ENCODE measurements around the gene PSRC1.
"Not testable (repeated sequence)": the region's sequence is repeated elsewhere in the genome, so short reads cannot be mapped to it uniquely, and the experiment has no call there.

Gene PSRC1

GRCh38 chr1:109295712-109296415 is 12.9 kb upstream of the PSRC1 start:
- DNase-seq (ENCODE audit: low read depth) = no peak

DNA sequence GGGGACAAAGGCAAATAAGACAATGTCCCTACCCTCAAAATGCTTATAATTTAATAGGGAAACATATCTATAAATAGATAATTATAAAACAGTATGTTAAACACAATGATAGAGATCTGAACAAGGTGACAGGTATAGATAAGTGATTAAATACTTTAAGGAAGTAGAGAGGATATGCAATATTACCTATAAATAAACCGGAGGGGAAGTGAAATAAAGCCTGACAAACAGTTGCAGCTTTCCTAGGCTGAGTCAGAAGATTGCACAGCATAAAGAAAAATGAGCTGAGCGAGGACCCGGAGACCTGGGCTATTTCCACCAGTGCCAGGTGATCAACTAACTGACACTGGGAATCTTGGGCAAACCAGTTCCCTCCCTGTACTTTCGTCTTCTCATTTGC is 11.5 kb upstream of the PSRC1 start:
- DNase-seq (ENCODE audit: low read depth) = no peak

DNA sequence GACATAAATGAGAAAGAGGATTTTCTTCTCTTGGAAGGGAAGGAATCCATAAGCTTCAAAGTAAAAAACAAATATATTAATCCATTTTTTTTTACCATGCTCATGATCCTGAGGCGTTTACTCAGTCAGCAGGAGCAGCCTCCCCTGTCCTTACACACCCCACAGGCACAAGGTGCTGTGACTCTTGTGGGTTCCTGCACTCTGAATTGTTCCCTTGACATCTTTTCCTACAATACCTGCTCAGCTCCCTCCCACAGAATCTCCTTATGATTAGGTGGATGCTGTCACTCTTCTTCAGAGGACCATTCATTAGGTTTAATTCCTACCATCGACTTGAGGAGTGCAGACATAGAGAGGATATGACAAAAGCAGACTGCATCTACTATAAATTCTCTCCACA is 10.1 kb upstream of the PSRC1 start:
- no peak for DNase-seq (ENCODE audit: low read depth)

DNA sequence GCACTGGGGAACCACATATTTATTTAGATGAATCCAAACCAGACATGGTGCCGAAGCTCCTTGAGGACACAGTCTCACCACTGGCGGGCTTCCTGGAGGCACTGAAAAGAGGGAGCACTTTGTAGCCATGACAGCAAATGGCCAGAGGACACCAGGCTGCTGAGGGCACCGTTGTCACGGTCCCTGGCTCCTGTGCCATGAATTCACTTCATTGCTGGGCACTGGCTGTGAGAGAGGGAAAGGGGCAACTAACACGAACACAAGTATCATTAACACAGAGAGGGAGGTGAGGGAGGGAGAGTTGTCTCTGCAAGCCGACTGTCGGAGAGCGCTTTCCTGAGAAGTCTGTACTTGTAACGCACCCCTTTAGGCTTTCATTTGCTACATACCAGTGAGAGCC is 9.4 kb upstream of the PSRC1 start:
- DNase-seq (ENCODE audit: low read depth) = no peak

GRCh38 chr1:109290998-109291397 is 8.1 kb upstream of the PSRC1 start:
- DNase-seq (ENCODE audit: low read depth) = no peak

- no peak for DNase-seq (ENCODE audit: low read depth)
These were observed 7.2 kb upstream of the PSRC1 start for GRCh38 chr1:109290137-109290536.

DNA sequence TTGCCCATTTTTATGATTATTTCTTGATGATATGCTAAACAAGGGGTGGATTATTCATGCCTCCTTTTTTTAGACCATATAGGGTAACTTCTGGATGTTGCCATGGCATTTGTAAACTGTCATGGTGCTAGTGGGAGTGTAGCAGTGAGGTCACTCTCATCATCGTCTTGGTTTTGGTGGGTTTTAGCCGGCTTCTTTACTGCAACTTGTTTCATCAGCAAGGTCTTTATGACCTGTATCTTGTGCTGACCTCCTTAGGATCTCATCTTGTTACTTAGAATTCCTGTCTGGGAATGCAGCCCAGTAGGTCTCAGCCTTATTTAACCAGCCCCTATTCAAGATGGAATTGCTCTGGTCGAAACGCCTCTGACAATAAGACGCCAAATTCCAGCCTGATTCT is 3.8 kb upstream of the PSRC1 start:
- not testable (repeated sequence) for DNase-seq (ENCODE audit: low read depth)

GRCh38 chr1:109283748-109284600 is 1.0 kb upstream of the PSRC1 start:
- DNase-seq (ENCODE audit: low read depth) = no peak

DNA sequence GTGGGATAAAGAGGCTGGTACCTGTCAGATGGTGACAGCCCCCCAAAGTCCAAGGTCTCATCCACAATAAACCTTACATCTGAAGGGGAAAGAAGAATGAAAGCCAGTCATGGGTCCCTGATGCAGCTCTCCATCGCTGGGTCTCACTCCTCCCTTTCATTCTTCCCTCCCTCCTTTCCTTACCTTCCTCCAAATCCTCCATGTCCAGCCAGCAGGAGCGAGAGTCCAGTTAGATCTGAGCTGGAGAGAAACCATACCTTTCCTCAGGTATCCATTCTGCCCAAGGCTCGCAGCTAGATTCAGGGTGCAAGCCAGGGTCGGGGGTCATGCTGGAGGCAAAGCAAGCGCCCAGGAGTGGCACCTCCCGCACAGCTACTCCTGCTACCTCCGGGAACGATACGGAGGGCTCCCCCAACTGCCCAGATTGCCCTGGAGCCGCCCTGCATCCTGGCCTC is 421 bp downstream of the PSRC1 start:
- no peak for DNase-seq (ENCODE audit: low read depth)

DNA sequence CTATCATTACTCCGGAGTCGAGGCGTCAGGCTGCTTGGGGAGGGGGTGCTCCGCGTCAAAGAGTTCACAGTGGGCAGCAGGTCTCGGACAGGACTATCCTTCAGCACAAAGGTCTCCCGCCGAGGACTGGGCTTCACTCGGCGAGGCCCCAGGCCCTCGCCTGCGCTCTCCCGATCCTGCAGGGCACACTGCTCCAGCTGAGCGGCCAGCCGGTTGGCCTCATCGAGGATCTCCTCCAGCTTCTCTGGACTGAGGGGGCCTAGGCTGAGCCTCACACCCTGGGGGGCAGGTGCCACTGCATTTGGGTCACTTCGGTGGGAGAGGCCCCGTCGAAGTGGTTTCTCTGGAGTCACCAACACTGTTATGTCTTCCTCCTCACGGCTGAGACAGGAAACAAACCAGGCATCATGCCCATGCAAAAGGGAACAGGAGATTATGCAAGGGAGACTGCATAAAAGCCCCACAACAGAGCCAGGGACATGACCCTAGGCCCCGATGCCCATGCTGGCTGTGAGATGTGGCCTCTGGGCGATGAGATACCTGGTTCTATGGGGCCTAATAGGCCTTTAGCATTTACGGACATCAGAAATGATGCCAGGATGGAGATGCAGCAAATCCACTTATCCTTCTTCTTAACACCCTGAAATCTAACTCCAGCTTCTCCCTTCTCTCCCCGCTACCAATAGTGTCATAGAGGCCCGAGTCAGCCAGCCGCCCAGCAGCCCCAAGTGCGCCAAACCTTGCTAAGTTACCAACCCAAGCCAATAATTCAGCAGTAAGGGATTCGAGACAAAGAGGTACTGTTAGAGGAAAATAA is 1.1 kb downstream of the PSRC1 start:
- DNase-seq (ENCODE audit: low read depth) = no peak

GRCh38 chr1:109280862-109281261 is 2.1 kb downstream of the PSRC1 start:
- no peak for DNase-seq (ENCODE audit: low read depth)

- no peak for DNase-seq (ENCODE audit: low read depth)
These were observed 3.2 kb downstream of the PSRC1 start for GRCh38 chr1:109279615-109280278.

DNA sequence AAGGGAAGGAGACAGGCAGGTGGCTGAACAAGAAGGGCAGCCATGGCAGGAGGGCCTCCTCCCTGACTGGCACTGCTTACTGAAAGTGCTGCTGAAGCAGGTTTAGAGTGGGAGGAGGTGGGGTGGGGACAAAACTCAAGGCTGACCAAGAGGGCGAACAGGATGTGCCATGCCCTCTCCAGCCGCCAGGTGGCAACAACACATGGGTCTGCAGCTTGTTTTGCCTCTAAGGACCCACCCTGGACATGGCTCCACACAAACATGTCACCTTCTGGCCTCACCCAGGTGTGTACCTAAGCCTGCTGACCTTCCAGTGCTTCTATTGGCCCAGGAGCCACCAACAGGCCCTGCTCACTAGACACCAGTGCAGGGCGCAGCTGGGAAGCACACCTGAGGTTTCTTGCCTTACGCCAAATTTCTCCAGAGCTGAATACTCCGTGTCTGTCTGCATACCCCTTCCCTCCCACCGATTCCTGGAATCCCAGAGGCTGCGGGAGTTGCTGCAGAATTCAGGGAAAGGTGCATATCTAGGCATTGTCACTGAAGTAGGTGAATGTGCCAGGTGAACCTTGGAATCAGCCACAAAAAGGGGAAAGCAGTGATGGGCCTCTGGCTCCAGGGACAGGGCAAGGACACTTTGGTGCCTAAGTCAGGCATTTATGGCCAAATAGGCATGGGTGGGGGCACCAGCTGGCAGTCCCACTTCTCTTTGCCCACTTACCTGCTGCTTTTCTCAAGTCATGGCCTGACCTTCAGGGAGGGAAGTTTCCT is 5.3 kb downstream of the PSRC1 start:
- DNase-seq (ENCODE audit: low read depth) = no peak

- DNase-seq (ENCODE audit: low read depth) = peak; percentile 57
These were observed 7.1 kb downstream of the PSRC1 start for GRCh38 chr1:109275706-109276345.

DNA sequence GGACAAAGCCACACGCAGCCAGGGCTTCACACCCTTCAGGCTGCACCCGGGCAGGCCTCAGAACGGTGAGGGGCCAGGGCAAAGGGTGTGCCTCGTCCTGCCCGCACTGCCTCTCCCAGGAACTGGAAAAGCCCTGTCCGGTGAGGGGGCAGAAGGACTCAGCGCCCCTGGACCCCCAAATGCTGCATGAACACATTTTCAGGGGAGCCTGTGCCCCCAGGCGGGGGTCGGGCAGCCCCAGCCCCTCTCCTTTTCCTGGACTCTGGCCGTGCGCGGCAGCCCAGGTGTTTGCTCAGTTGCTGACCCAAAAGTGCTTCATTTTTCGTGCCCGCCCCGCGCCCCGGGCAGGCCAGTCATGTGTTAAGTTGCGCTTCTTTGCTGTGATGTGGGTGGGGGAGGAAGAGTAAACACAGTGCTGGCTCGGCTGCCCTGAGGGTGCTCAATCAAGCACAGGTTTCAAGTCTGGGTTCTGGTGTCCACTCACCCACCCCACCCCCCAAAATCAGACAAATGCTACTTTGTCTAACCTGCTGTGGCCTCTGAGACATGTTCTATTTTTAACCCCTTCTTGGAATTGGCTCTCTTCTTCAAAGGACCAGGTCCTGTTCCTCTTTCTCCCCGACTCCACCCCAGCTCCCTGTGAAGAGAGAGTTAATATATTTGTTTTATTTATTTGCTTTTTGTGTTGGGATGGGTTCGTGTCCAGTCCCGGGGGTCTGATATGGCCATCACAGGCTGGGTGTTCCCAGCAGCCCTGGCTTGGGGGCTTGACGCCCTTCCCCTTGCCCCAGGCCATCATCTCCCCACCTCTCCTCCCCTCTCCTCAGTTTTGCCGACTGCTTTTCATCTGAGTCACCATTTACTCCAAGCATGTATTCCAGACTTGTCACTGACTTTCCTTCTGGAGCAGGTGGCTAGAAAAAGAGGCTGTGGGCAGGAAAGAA is 8.1 kb downstream of the PSRC1 start:
- DNase-seq (ENCODE audit: low read depth) = no peak

DNA sequence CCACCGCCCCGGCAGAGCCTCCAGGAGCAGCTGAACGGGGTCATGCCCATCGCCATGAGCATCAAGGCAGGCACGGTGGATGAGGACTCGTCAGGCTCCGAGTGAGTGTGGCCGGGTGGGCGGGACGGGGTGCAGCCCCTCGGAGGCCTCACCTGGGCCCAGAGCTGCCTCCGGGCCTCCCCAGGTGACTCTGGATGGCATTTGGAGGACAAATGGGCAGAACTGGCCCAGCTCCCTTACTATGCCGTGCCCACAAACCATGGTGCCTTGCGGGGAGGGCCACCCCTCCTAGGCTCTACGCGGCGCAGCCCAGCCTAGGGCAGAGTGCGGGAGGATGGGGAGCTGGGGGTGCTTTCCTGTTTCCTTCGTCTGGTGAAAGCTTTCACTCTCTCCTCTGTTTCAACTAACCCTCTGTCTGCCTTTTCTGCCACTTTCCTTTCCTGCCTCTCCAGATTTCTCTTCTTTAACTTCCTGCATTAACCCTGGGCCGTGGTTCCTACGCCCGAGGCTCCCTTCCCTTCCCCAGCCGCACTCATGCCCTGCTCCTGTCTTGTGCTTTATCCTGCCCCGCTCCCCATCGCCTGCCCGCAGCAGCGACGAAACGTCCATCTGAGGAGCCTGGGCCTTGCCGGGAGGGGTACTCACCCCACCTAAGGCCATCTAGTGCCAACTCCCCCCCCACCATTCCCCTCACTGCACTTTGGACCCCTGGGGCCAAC is 9.2 kb downstream of the PSRC1 start:
- no peak for DNase-seq (ENCODE audit: low read depth)

- DNase-seq (ENCODE audit: low read depth) = no peak
These were observed 10.0 kb downstream of the PSRC1 start for GRCh38 chr1:109272831-109273547.

Measured in stromal cell of bone marrow (primary cell).